DOHH2 (cell line): ENCODE results near the gene ERFL.

Source experiments
- EZH2phosphoT487 ChIP-seq: fragments of 200-600 bp; sonication (generic); IDR thresholded peaks from 2 replicates; pipeline ENCODE4 v1.6.1; 2017; ENCODE audit warnings: borderline replicate concordance, mild to moderate bottlenecking, antibody characterized with exemption, low read length, moderate library complexity, mixed read lengths
- TF ChIP-seq, protein P1 (sequence below): fragments of 200-600 bp; sonication (generic); IDR thresholded peaks from one replicate; pipeline ENCODE4 v1.5.1; 2014; ENCODE audit warnings: antibody characterized with exemption, mild to moderate bottlenecking, low read depth, low read length; ENCODE audit not compliant: poor library complexity, severe bottlenecking

DNA sequence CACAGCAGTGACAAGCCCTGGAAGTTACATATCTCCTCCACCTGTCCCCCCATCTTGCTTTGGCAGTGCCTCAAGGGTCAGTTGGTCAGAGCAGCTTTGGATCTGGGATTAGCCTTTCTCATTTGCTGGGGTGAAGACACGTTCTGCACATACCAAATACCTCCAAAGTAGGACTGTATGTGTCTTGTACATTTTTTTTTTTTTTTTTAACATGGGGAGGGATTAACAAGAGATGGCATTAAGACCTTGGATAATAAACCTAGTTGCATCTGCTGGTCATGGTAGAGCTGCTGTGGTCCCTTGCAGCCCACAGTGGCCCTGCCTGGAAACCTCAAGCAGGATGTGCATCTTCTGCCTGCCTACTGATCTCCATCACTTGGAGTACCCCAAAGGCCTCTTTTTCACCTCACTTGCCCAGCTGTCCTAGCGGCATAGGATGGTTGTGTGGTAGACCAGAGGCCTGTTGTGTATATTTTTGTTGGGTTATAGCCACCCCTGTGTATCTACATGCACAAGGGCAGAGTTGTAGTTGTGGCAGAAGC, 65.7 kb downstream of the ERFL start:
- TF ChIP-seq EZH2phosphoT487, result no peak
- TF ChIP-seq, protein P1, sequence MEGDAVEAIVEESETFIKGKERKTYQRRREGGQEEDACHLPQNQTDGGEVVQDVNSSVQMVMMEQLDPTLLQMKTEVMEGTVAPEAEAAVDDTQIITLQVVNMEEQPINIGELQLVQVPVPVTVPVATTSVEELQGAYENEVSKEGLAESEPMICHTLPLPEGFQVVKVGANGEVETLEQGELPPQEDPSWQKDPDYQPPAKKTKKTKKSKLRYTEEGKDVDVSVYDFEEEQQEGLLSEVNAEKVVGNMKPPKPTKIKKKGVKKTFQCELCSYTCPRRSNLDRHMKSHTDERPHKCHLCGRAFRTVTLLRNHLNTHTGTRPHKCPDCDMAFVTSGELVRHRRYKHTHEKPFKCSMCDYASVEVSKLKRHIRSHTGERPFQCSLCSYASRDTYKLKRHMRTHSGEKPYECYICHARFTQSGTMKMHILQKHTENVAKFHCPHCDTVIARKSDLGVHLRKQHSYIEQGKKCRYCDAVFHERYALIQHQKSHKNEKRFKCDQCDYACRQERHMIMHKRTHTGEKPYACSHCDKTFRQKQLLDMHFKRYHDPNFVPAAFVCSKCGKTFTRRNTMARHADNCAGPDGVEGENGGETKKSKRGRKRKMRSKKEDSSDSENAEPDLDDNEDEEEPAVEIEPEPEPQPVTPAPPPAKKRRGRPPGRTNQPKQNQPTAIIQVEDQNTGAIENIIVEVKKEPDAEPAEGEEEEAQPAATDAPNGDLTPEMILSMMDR, result no peak
